GM19238 (cell line): ENCODE measurements around the gene ITPR3.

ENCODE experiments used
- DNase-seq: peaks from one replicate; pipeline ENCODE4 v3.0.0; 2011; ENCODE audit warnings: low spot score; ENCODE audit not compliant: insufficient read length

Gene ITPR3

DNA sequence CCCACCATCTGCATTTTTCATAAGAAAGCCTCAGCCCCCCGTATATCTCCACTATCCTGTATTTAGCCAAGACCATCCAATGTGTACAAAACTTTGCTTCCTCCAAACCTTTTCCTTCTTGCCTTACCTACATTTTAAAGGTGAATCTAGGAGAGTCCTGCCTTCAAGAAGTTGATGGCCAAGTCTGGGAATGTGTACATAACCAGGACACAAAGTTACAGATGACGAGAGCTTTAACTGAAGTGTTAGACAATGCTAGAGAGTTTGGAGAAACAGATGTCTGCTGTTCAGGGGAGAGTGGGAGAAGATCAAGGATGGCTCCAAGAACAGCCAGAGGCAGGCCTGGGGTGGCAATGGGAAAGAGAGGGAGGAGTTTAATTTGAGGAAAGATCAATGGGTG lies 92.7 kb downstream of the ITPR3 start:
- no peak for DNase-seq

DNA sequence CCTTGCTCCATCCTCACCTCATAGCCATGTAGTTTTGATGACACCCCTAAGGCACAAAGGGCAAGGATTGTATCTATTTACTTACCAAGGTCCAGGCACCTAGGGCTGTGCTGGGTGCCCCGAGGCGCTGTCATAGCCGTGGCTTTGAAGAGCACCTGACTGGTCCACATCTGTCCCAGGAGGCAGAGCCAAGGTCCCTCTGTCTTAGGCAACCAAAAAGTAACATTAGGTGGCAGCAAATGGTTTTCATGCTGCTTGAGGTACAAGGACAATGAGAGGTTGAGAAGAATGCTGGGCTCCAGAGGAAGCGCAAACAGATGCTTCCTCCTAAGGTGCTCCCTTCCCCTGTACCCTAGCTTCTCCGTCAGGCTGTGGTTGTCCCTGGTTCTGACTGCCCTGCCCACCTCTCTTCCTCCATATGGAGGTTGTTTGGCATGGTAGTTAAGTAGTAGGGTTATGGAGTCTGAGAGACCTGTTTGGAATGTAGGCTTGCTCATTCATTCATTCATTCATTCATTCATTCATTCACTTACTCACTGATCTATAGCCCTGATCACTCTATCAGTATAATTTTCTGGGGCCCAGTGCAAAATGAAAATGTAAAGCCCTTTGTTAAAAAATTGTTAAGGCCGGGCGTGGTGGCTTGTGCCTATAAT lies 93.4 kb downstream of the ITPR3 start:
- DNase-seq = no peak

DNA sequence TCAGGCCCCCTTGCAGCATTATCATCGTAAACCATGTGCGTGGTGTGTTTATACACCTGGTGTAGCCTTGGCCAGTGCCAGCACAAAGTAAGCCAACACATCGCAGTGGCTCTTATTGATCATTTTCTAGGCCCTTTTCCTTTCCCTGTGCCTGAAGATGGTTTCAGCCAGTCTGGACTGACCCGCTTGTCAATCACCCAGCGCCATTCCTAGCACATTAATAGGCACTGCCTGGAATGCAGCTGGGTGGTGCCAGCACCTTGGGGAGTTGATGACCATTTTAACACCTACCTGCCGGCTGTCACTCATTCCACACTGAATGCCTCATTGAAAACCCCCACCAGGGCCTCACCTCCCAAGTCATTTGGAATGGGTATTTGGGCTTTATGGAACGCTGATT lies 95.3 kb downstream of the ITPR3 start:
- DNase-seq = no peak

DNA sequence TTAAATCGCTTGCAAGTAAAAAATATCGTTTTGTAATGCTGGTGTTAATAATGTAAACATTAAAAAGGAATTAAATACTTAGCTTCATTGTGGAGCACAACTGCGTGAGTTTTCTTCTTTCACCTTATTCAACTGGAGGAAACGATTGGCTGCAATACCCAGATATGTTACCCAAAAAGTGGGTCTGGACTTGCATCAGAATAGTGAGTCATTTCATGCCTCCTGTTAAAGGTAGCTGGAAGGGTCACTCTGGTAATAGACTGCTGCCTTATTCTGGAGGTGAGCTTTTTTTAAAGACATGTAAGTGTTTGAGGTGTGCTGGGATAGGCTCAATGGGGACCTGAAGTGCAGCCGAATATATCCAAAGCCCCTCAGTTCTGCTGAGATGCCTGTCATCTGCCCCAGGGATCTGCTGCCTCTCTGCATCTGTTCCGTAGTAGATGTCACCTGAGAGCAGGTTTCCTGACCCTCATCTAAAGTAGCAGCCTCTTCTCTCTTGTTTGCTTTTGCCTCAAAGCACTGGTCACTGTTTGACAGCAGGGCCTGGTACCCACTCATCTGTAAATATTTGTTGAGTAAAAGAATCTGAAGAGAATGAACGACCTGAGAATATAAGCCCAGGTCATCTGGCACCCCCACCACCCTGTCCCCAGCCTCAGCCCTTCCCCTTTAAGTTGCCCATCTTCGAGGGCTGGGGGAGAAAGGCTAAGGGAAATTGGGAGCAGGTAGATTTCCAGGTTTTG lies 95.9 kb downstream of the ITPR3 start:
- no peak for DNase-seq

DNA sequence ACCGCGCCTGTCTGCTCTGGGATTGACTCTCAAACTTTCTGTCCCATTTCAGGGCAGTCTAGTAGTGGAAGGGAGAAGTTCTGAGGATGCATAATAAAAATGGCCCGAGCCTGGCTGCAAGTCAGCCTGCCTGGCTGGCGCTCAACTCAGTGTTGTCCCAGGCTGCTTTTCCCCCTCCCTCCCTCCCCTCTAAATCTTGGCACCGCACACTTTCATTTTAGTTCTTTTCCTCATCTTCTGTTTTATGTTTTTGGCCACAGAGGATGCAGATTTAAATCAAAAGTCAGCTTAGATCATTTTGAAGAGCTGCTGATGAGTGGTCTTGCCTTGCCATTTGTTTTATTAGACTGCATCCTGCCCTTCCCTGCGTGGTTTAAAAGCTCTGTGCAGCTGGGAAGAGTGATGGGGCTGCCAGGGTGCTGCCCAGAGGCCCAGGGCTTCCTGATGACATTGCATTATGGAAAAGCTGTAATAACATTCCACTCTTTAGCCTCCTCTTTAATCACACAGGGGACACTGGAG lies 96.9 kb downstream of the ITPR3 start:
- DNase-seq = no peak

DNA sequence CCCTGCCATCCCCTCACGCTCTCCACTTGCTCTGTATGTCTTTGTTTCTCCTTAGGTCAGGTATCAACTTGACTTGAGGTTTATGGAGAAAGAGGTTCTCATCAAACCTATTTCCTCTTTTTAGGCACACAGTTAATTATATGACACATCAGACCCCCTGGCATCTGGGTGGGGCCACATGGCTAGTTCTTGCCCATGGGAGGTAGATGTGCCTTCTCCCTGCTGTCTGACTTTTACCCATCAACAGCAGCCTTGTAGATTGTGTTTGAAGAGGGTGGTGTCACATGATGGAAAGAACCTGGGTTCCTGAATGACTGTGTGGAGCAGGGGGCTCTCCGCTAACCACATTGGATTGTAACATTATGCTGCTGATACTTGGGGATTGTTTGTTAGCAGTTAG lies 97.6 kb downstream of the ITPR3 start:
- no peak for DNase-seq

DNA sequence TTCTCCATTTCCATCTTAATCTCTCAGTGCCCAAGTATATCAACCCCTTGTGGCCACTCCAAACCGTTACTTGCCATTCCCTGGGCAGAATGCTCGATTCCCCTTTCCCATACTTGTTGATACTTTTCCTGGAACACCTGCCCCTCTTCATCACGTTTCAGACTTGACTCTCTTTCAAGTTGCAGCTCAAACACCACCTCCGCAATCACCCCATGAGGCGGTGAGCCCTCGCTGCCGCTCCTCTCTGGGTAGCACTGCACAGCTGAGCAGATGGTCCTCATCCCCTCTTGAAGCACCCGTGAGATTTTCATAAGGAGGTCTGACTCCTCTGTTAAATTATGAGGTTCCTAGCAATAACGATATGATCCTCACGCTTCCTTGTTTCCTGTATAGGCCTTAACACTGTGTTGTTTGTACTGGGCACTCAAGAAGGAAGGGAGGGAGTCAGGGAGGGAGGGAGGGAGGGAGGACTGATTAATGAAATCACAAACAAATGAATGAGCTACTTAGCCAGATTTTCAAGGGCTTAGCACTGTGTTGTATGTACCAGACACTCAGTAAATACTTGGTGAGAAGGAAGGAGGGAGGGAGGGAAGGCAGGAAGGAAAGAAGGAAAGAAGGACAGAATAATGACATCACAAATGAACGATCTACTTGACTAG lies 98.3 kb downstream of the ITPR3 start:
- no peak for DNase-seq

DNA sequence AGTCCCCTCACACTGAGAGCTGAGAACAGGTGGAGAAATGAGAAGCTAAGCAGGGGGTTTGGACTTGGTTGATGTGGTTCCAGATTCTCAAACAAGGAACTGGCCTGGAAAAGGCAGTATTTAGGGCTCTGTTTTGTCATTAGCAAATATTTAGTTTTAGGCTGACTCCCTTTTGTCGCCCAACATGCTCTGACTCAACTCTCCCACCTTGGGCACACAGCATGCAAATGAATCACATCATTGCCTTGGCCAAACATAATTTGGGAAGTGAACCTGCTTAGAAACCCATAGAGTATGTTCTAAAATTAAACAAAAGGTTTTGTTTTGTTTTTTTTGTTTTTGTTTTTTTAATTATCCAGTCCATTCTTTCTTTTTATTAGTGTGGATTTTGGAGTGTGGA lies 99.9 kb downstream of the ITPR3 start:
- DNase-seq = no peak

DNA sequence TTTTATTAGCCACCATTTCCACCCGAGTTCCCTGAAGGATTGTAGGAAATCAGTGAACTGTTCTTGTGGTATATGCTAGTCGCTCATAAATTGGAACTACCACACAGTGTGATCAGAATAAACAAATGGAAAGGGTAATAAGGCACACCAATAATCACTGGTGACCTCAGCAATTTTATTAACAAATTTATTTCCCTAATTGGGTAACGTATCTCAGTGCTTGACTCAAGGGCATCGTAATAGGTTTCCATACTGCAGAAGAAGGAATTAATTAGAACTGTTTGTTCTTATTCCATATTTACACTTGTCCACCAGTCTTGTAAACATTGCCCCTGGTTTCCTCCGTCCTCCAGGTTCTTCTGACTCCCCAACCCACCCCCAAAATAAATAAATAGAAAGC lies 100.4 kb downstream of the ITPR3 start:
- DNase-seq = no peak

DNA sequence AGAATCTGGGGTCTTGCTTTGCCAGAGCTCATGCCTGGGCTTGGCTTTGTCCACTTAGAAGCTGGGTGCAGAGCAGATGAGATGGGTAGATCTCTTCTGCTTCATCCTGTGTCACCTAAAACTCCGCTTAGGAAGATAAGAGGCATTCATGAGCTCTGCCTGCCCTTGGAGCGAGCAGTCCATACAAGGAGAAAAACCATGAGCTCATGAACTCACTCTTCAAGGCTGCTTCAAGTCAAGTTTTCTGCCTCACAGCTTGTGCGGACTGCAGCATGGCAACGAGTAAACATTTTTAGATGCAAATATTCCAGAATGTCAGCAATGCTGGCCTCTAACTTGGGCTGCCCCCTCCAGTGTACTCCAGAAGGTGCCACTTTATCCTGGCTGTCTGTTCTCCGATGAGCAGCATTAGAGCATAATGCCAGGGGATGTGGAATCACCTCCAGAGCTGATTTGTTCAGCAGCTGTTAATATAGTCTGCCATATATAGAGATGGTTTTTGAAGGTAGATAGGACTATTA lies 101.0 kb downstream of the ITPR3 start:
- DNase-seq = no peak

DNA sequence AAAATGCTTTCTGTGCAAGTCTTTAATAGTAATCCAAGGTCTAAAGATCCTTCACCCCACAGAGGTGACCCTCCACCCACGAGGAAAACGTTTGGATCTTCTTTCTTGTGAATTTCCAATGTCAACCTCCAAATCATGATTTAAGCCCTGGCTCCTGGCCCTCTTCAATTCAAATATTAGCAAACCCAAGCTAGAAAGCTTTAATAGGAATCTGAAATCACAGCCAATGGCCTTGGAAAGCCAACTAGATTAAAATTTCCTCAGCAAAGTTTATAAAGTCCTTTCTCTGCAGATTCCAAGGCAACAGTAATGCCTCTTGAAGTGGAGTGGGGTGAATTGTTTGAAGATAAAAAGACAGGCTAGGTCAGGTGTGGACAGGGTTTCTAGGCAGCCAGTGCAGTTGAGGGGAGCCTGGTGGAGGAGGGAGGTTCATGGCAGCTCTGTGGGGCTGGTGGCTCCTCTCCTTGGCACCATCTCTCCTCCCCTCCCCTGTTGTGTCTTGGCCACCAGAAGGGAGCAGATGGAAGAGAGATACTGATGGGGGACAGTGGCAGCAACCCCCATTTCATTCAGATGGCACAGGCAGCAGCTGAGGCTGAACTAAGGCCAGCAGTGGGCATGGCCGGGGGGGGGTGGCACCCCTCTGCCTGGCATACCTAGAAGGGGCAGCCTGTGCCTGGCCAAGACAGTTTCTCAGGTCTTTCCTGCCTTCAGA lies 102.4 kb downstream of the ITPR3 start:
- DNase-seq = no peak

DNA sequence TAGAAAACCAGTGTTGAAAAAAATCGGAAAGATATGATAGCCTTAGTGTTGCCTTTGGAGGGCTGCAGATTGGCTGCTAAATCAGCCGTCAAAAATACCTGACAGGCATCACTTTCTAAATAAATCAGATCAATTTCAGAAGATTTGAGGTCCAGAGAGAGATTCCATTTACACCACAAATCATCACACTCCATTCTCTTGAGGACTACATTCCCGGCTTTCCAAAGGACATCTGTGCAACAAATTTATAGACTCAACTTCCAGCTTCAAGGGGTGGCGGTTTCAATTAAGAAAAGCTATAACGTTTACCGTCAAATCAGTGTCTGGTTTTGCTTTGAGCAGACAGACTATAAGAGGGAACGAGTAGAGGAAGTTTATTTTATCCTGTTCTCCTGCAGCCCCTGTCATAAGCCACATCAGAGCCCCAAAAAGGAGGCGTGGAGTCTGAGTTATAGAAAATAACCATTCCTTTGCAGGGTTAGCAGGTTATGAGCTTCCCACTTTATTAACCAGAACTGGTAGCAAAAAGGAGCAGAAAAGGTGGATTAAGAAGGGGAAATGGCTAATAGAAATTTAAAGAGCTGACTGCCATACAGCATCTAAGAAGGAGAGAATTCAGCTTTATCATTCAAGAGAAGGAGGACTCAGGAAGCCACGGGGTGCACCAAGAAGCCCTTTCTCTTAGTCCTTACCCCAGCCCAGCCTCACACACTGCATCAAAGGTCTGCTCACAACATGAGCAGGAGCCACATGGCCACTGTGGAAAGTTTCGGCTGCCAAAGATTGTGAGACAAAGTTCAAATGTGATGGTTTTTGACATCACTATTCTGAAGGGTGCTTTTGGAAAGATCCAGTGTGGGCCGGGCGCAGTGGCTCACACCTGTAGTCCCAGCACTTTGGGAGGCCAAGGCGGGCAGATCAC lies 103.2 kb downstream of the ITPR3 start:
- DNase-seq = no peak

DNA sequence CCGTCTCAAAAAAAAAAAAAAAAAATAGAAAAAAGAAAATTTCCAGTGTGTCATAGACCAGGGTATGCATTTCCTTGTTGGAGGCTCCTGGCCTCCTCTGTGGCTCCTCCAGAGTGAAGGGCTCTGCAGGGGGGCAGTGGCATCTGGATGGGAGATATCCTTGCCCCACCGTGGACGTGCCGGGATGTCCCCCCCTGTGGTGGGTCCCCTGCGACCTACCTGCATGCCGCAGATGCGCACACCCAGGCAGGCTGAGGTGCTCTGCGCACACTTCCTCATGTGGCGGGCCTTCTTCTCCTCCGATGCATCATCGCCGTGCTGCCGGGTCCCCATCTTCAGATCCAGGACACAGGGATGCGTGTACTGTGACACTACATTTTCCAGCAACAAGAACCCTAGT lies 104.1 kb downstream of the ITPR3 start:
- DNase-seq = no peak

DNA sequence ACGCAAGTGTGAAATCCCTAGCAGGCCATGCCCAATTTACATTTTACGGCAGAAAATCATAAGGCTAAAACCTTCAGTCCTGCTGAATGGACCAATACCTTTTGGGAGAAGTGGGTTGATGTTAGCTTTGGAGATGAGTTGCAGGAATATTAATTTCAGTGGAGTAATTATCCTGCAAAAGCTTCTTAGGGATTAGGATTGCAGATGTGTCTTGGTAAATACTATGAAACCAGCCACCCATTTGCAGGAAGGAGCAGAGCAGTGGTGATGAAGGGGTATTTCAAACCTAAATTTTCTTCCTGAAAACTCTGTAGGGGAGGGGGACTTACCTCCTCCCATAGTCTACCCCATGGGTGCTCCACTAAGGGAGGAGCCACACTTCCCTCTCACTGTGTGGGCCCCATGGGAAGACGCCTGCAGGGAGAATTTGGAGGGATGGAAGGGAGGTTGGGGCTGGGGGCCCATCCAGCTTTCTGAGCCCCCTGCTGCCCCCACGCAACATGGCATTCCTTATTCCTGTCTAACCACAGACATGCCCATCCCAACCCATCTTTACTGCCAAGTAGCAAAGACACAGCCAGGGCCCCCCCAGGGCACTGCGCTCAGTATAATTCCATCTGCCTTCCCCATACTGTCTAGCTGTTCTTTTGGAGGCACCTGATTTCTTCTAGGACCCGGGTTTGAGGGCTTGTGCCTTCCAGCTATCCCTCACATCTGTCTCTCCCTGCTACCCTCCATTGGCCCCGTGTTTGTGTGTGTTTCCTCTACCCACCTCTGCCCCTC lies 105.0 kb downstream of the ITPR3 start:
- no peak for DNase-seq

DNA sequence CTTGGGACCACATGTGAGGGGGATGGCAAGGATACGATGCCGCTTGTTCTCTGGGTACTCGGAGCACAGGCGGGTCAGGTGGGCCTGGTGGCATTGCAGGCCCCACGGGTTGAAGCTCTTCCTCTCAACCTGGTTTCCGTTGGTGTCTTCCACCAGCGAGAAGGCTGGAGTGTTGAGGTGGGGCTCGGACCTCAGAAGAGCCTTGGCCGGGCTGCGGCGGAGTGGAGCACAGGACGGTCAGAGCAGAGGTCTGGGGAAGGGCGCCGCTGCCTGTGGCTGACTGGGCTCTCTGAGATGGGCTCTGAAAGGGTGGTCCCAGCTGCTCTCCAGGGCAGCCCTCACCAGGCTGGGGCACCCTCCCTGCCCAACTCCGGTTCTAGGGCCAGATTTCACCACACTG lies 105.6 kb downstream of the ITPR3 start:
- no peak for DNase-seq

DNA sequence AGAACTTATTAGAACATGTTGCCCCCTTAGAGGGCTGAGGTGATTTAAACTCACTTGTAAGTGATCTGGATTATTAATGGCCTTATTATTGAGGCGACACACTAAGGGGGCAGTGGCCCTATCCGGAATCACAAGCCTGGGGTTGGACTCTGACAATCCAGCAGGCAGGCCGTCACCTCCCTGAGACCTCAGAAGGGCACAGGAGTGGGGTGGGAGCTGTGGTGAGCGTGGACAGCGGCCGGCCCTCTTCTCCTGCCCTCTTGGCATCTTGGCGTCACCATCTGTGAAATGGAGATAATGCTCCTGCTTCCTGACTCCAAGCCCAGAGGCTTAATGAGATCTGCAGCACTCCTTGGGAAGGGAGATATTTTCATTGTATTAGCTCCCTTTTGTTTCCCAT lies 106.0 kb downstream of the ITPR3 start:
- no peak for DNase-seq

DNA sequence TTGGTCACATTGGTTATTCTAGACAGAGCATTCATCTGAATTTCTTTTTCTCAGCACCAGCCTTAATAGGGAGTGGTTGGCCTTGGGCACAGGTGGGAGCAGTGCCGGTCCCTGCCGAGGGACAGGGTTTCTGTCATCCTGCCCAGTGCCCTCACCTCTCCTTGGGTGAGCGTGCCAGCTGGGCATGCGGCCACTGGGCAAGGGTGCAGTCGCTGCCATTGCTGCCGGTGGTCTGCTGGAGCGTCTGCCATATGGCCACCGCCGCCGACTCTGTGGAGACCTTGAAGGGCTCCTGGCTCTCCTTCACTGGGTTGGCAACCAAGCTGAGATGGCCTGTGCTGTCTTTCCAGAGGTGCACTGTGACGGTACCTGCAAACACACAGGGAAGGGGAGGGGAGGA lies 106.8 kb downstream of the ITPR3 start:
- DNase-seq = no peak

DNA sequence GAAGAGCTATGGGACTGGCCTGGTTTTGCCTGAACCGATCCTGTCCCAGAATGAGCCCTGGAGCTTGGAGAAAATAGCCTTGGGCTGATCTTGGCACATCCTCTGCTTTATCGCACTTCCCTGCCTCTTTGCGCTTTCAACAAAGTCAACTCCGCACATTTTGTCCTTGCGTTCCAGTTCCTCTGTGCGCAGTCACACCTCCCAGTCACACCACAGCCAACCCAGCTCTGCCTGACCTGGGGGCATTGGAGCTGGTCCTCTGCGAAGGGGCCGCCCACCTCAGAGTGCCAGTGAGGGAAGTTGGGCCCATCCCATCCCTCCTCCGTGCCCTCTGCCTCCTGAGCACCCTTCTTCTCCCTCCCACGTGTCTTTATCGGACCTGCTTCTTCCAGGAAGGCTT lies 107.3 kb downstream of the ITPR3 start:
- DNase-seq = no peak

DNA sequence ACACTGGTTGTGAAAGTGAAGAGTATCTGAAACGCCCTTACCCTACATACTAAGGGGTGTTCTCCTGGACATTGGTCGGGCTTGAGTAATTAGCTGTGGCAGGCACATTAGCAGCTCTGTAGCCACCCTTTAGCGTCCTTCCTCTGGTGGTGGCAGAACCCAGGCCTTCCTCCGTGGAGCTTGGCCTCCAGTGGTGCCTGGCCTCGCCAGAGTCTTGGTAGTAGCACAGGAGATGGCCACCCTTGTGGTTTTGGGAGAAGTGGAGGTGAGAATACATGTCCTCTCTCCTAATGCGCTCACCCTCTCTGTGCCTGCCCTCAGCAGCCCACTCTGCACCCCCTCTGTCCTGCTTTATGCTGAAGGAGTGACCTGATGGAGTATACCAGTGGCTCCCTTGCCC lies 107.9 kb downstream of the ITPR3 start:
- no peak for DNase-seq

DNA sequence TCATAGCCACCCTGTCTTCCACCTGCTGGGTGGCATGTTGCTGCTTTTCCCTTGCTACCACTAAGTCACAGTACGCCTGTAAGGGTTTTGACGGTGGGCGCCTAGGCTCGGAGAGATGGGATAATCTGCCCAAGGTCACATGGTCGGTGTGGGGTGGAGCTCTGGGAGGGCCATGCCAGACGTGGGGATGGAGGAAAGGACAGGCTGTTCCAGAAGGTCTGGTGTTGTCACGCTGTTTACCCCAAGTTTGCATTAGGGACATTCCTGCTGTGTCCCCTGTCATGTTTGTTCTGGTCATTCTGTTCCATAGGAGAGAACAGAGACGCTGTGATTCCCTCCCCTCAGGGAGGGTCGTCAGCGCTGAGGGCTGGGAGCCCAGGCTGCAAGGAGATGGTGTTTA lies 109.5 kb downstream of the ITPR3 start:
- no peak for DNase-seq
